ENCODE results near the gene CCT3.

- TF ChIP-seq POLR2AphosphoS5 (IDR thresholded peaks at IDR 0.05) (no peak), CTCF (IDR thresholded peaks at IDR 0.05 in 8 of 11, conservative IDR thresholded peaks at IDR 0.05 in 3 of 11) (no peak), POLR2A (IDR thresholded peaks at IDR 0.05) (no peak)
These were observed 41.5 kb upstream of the CCT3 start for GRCh38 chr1:156379420-156380165.
